Esophagus mucosa (tissue), 1 donor: ENCODE results near the gene SCPEP1. TPM values are rescaled to one million over a fixed set of nuclear protein-coding genes. Genes with fewer than 3 reads are reported as not detected.
"Not testable (repeated sequence)": the region's sequence is repeated elsewhere in the genome, so short reads cannot be mapped to it uniquely, and the experiment has no call there.

Experiments used
- ATAC-seq: fragments of 200-7000 bp; cut with Tn5 transposase; one replicate; pipeline ENCODE4 v1.9.1; 2020
- total RNA-seq: library from RNA; stranded (reverse); gene quantifications from one replicate; pipeline ENCODE4 v1.2.4, GENCODE V29; 2023
- donor health status: DM: yes; HTN: yes; CAD: no.

SCPEP1 gene, protein sequence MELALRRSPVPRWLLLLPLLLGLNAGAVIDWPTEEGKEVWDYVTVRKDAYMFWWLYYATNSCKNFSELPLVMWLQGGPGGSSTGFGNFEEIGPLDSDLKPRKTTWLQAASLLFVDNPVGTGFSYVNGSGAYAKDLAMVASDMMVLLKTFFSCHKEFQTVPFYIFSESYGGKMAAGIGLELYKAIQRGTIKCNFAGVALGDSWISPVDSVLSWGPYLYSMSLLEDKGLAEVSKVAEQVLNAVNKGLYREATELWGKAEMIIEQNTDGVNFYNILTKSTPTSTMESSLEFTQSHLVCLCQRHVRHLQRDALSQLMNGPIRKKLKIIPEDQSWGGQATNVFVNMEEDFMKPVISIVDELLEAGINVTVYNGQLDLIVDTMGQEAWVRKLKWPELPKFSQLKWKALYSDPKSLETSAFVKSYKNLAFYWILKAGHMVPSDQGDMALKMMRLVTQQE
- total RNA-seq: 68.1 TPM

DNA sequence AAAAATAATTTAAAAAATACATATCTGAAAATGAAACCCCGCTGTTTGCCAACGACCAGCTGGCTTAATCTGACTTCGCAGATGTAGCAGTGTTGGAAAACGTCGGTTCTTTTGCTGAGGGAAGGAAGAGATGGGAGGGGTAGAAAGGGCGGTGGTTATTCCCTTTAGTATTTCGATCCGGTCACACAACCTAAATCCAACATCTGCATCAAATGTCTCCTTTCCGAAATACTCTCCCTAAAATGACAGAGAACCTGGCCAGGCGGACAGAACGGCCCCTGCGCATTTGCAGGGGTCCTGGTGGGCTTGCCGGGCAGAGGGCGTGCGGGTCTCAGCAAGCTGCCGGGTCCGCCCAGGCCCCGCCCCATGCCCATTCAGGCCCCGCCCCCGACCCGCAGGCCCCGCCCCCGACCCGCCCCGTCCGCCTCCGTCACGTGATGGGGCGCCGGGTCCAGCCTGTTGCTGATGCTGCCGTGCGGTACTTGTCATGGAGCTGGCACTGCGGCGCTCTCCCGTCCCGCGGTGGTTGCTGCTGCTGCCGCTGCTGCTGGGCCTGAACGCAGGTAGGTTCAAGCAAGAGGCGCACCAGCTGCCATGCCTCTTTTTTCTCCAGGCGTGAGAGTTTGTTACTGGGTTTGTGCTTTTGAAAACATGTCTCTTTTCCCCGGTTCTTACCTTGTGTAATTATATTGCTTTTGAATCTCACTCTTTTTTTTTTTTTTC lies at the start of gene SCPEP1:
SCPEP1 (plus strand) TSS at position 459 of the 723 bp plus-strand sequence; CDS start at position 488, 29 bp downstream.
- peak; percentile 93 for ATAC-seq

DNA sequence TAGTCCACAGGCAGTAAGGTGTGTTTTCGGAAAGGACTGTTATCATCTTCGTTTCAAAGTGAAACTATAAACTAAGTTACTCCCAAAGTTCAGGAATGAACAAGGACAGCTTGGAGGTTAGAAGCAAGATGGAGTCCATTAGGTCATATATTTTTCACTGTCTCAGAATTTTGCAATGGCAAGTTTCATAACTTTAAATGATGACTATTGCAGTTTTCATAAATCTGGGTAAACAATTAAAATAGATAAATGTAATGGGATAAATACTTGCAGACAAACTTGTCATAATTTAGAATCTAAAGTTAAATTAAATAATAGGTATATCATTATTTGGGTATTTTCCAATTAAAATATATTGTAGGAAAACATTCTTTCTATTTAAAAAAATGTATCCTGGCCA lies 49.3 kb upstream of the SCPEP1 start:
- ATAC-seq: no peak

DNA sequence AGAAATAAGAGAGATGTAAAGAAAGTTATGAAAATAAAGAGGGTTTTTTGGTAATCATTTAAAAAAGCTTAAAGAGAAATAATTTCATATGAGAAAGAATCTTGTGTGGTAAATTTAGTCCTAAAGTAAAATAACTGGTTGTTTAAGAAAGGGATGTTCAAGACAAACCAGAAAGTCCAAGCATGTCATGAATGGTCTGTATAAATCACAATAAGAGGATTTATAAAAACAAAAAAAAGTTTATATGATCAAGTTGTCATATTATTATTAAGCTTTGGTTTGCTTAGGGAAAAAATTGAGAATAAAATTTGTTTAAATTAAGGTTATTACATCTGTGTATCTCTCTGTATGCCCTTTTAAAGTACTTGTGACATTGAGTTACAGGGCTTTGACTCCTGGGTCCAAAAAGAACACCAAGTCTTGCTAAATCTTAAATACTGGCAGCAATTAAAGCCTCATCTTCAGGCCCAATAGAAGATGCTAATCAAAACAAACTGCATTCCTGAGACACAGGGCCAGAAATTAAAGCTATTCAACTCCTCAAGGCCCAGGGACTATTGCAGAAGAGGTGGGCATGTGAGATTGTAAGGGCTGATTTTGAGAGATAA lies 48.5 kb upstream of the SCPEP1 start:
- no peak for ATAC-seq

DNA sequence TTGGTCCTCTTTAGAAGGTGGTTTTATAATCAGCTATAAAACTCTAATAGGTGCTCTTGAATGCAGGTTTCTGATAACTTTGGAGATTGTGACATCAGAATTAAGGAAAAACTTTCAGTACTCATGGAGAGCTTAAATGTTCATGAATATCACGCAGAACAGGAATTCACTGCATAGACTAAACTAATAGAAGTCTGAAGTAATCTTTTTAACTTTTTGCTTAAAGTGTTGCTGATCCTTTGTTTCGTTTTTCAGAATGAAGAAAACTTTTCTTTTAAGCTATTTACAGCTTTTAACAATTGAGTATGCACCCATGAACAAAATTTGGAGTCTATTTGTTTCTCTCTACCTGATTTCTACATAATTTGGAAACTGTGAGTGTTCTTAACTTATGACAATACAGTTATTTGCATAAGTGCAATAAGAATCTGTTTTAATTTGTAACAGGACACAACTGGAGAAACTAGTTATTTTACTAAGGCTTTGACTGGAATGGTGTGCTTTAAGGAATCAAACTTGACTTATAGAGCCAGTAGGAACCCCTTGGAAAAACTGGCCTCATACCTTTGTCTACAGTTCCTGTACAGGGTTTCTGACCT lies 47.1 kb upstream of the SCPEP1 start:
- ATAC-seq: no peak

DNA sequence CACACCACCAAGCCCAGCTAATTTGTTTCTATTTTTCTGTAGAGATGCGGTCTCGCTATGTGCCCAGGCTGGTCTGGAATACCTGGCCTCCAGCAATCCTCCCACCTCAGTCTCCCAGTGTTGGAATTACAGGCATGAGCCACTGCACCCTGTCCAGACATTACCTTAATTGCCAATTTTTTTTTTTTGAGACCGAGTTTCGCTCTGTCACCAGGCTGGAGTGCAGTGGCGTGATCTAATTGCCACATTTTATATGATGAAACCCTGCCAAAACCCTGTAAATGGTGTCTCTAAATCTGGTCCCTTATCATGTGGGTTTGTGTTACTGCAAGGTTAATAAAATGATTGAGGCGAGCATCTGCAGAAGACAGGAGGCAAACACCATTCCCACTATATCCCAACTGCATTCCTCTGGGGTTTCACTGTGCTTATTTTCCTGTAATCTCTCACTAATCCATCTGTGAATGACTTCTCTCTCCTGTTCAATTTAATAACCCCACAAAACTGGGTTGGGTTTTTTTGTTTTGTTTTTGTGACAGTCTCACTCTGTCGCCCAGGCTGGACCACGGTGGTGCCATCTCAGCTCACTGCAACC lies 44.7 kb upstream of the SCPEP1 start:
- ATAC-seq: no peak

DNA sequence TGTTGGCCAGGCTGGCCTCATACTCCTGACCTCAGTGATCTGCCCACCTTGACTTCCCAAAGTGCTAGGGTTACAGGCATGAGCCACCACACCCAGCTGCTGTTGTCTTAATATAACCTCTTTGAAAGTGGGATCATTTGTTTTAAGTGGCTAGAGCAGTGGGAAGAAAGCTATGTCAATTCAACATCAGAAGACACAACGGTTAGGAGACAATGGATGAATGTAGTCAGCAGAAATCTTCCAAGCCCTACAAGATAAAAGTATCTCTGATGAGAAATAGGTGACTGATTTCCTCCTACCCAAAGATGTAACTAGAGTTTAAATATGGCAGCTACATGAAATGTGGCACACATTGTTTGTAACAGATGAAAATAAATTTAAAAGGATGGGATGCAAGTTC lies 44.1 kb upstream of the SCPEP1 start:
- no peak for ATAC-seq

DNA sequence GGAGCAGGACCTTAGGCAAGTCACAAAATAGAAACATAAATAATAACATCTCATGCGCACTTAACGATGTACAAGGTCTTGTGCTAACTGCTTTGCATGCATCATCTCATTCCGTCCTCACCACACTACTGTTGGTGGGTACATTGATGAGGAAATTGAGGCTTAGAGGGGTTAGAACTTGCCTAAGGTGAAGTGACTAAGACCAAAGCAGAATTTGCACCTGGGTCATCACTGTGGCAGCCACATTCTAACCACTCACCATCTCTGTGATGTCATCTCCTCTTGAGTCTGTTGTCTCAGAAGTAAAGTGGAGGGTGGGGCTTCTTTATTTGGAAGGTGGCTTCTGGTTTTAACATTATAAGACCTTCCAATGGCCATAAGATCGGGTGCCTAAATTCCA lies 43.7 kb upstream of the SCPEP1 start:
- ATAC-seq: peak; percentile 41

DNA sequence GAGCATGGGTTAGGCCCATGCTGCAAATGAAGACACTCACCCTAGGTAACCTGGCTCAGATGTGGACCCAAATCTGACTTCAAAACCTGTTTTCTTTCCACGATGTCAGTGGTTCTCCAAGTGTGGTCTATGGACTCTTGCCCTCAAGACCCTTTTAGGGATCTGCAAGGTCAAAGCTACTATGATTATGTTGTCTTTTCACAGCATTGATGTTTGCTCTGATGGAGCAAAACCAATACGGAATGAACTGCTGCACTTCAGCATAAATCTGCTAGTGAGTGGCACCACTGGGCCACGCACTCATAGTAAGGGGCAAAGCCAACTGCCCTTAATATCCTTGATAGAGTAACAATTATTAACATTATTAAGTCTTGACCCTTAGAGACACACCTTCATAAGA lies 42.5 kb upstream of the SCPEP1 start:
- no peak for ATAC-seq

DNA sequence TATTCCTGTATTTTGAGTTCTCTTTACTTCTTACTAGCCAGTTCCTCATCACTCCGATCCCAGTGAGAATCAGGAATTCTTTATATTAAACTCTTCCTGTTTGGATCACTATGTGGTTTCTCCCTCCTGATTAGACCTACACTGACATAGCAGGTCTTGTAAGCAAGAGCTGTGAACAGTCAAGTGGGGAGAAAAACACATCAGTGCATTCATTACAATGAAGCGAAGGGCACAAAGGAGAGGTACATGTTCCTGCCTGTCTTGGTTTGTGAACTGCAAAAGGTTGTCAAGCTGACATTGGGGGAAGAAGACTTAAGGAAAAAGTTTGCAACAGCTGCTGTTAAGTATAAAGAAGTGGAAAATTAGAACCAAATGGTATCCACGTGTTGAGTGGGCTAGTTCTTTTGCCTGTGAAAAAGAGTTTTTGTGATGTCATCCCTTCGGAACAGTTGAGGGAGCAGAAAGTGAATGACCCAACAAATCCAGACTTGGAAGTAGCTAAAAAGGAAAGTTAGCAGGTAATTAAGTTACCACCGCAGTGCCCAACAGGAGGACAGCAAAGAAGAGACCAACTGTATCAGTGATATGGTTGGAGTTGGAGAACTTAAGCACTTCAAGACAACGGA lies 41.1 kb upstream of the SCPEP1 start:
- ATAC-seq: peak; percentile 85

DNA sequence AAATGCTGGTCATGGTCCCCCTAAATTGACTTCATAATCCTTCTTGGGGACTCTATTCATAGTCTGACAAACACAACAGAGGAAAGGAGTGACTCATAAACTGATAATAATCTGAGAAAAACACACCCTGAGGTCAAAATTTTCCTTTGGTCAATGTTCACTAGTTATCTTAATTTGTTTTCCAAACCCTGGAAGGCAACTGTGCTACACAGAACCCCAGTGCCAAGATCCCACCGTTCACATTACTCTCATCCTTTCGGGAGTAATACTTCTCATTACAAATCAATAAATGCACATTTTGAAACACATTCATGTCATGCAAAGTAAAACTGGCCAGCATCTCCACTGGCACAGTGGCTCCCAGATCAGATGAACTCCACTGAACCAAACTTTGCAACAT lies 40.2 kb upstream of the SCPEP1 start:
- no peak for ATAC-seq

DNA sequence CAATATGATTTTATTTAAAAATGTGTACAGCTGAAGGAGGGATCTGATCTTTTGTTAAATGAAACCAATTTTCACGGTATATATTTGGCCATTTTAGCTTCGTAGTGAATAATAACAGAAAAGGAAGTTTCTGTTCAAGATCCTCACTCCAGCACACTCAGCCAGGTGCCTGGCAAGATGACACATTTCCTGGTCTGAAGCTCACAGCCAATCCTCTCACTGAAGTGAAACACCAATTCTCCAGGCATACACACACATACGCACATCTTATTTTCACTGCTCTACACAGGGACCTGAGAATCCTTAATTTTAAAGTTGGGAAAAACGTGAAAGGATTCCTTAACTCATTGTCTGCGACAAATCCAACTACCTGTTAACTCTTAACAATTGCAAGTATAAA lies 39.7 kb upstream of the SCPEP1 start:
- ATAC-seq: not testable (repeated sequence)

DNA sequence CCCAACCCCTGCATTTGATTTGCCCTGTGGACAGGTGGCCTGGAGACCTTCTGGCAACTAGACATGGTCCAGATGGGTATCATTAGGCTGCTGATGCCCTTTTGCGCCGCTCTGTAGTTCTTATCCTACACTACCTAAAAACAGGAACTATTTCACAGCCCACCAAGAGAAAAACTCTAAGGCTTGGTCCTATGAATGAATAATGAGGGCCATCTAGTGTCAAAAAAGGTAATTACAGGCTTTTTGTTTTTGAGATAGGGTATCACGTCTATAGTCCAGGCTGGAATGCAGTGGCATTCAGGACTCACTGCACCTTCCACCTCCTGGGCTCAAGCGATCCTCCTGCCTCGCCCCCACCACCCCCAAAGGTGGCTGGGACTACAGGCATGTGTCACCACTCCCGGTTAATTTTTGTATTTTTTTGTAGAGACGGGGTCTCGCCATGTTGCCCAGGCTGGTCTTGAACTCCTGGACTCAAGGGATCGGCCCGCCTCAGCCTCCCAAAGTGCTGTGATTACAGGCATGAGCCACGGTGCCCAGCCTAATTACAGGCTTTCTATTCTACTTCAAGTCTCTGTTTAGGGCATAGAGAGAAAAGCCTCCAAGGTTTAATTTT lies 38.0 kb upstream of the SCPEP1 start:
- peak; percentile 46 for ATAC-seq

DNA sequence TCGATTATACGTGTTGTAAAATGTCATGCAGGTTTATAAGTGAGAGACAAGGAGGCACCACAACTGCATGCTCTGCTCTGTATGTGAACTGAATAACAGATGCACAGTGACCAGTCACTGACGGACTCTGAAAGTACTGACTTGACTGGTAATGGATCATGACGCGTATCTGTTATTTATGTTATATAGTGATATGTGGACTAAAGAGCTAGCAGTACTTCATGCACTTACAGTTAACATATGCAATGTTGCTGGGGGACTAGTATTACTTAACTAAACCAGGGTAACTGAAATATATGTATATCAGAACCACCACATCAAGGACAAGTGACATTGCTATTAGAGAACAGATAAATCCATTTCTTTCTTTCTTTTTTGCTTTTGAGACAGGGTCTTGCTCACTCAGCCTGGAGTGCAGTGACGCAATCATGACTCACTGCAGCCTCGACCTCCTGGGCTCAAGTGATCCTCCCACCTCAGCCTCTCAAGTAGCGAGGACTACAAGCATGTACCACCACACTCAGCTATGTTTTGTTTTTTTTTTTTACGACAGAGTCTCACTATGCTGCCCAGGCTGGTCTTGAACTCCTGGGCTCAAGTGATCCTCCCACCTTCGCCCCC lies 34.3 kb upstream of the SCPEP1 start:
- ATAC-seq: no peak

DNA sequence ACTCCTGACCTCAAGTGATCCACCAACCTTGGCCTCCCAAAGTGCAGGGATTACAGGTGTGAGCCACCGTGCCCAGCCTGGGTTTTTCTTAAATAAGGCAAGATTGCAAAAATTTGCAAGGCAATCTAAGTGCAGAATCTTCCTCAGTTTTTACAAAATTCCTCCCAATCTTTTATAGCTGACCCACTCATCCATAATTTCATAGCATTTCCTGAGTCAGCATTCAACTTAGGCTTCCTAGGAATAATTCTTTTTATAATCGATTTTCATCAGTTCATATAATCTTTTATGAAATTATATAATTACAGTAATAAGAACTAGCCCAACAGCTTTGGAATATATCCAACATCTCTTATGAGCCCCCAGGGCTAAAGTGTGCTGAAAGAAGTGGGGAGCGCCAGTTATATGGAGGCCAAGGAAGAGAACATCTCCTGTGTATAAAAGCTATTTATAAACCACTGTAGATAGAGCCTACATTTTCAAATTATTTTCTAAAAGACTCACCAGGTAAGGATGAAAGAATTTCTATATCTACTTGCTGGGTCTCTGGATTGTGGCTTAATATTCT lies 31.9 kb upstream of the SCPEP1 start:
- ATAC-seq: no peak

DNA sequence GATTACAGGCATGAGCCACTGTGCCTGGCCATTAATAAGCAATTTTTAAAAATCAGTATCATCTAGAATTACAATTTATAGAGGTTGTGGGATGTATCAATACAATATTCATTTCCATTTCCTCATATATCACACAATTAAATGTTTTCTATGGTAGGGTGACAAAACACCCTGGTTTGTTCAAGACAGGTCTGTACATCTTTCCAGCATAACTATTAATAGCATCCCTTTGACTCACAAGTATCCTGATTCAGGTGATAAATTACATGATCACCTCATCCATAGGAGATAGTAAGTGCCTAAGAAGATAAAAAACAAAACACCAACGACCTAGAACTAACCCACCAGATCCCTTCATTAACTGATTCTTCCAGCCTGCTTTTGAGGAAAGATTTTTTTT lies 30.2 kb upstream of the SCPEP1 start:
- ATAC-seq: no peak

DNA sequence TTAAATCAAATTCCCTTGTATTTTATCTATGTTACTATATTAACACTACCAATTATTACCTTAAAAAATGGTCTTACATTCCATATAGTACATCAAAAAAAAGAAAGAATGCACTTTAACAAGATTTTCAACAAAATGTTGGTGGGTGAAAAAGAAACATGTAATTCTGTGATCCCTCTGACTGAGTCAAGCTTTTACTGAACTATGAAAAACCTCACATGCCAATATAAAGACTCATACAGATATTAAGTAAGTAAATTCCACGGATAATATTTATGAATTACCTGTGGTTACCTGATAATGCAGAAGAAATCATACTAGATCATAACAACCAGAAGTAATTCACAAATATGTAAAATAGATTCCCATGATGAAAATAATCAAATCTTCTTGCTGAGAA lies 29.4 kb upstream of the SCPEP1 start:
- no peak for ATAC-seq

DNA sequence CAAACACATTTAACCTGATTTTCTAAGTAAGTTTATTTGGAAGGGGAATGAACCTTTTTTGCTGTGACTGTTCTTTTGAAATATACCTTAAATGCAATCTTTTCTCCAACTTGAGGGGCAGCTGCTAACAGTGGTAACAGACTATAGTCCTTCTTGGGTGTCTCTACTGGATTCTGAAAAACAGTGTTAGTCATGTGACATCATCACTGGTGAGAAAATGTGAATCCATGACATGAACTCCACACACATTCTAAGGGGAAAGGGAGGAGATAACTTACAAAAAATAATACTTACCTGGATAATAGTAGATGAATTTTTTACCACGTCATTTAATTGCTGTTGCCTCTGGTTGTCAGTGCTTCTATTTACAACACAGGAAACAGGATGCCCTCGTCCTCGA lies 28.3 kb upstream of the SCPEP1 start:
- no peak for ATAC-seq

DNA sequence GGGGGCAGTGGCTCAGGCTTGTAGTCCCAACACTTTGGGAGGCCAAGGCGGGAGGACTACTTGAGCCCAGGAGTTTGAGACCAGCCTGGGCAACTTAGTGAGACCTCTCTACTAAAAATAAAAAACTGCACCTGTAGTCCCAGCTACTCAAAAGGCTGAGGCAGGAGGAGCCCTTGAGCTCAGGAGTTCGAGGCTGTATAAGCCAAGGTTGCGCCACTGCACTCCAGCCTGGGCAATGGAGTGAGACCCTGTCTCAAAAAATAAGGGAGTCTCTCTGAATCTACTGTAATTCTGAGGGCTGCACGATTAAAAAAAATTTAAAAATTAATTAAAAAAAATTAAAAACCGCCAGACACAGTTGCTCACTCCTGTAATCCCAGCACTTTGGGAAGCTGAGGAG lies 20.9 kb upstream of the SCPEP1 start:
- no peak for ATAC-seq

DNA sequence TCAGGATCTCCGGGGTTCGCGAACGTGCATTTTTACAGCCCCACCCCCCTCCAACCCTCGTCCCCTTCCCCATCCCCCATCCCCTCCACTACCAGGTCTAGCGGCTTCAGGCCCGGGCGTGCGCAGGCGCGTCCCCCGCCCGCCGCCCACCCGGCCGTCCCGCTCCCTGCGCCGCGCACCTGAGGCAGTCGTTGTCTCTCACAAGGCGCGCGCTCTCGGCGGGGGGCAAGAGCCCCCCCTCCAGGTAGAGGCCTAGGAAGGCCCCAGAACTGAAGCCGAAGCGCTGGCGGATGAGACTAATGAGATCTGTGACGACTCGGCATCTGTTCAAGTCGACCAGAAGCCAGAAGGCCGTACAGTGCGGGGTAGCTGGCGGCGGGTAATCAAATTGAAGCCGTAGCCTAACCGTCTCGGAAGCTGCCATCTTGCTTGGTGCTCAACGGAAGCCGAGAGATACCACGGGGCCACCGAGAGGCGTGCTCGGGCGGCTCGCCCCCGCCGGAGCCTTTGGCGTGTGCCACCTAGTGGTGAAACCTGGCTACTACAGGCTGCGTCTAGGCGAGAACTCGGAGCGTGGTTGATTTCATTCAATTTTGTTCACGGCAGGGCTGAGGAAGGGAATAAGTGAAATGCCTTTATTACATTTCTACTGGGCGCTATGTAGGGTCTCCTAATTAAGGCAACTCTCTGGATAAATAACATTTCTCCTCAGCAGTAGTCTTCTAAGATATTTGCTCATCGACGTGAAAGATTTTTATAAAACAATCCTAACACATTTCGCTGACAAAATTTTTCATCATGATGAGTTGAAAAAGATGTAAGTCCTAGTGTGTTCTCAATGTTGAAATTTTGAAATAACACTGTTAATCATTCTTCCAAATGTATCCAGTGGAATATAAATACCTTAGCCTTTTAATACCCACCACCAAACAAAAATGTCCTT lies 17.1 kb upstream of the SCPEP1 start, which contains the start of gene COIL:
COIL (minus strand) TSS at position 455 of the 943 bp plus-strand sequence; CDS start at position 424, 31 bp downstream.
- peak; percentile 99 for ATAC-seq

DNA sequence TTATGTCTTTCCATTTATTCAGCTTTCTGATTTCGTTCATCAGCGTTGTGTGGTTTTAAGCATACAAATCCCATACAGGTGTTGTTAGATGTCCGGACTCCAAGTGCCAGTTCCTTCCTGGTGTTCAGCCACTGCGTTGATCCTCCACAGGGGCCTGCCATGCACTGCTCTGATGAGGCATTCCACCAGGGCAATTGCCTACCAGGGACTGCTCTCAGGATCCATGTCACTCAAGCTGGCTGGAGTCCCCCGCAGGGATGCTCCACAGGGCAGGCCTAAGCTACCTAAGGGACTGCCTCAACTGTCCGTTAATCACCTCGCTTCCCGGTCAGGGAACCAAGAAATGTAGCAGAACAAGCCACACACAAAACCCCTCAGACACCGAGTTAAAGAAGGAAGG lies 12.7 kb upstream of the SCPEP1 start:
- ATAC-seq: not testable (repeated sequence)
